PFSK-1 (cell line): ENCODE data around the gene RBP3.

ENCODE experiments used
- POLR2AphosphoS5 ChIP-seq: IDR thresholded peaks from 2 replicates; pipeline ENCODE4 v1.6.1; 2012; ENCODE audit warnings: low read depth, mild to moderate bottlenecking, control low read depth, low read length, moderate library complexity
- REST ChIP-seq, 2 experiments: IDR thresholded peaks; 2 replicates each; pipeline versions ENCODE4 v1.6.1 to v1.8.0; 2011 to 2012; ENCODE audit warnings: low read depth in 2 of 2, low read length in 2 of 2, control low read depth in 1 of 2, inconsistent platforms in 1 of 2, mild to moderate bottlenecking in 1 of 2, moderate library complexity in 1 of 2; ENCODE audit not compliant: insufficient read depth in 1 of 2
- SIN3A ChIP-seq: IDR thresholded peaks from 2 replicates; pipeline ENCODE4 v1.6.1; 2012; ENCODE audit warnings: mild to moderate bottlenecking, low read length, moderate library complexity, borderline replicate concordance; ENCODE audit not compliant: insufficient read depth
- TAF1 ChIP-seq: IDR thresholded peaks from 2 replicates; pipeline ENCODE4 v1.6.1; 2012; ENCODE audit warnings: low read length, control low read depth, borderline replicate concordance; ENCODE audit not compliant: insufficient read depth

- TF ChIP-seq SIN3A (no peak), REST (IDR thresholded peaks at IDR 0.05; ENCODE audit: insufficient read depth in 1 of 2, low read depth in 2 of 2, low read length in 2 of 2) (no peak), POLR2AphosphoS5 (no peak), TAF1 (no peak)
These were observed 40.8 kb upstream of the RBP3 start for GRCh38 chr10:47307381-47307780.
